SU-DHL-6 (cell line): ENCODE measurements around the gene NDNF.

Source experiments
- H2AFZ ChIP-seq: fragments of 200-600 bp; sonication (generic); 2 replicates; pipeline ENCODE4 v1.6.1; 2014; ENCODE audit warnings: low read depth, mild to moderate bottlenecking, moderate library complexity, mixed read lengths, antibody characterized with exemption, low read length; ENCODE audit not compliant: severe bottlenecking
- H3F3A ChIP-seq: fragments of 200-600 bp; shearing (Covaris generic); 2 replicates; pipeline ENCODE4 v1.6.0; 2016; ENCODE audit warnings: antibody characterized with exemption, mild to moderate bottlenecking; ENCODE audit not compliant: insufficient read depth
- H3K27ac ChIP-seq: fragments of 200-600 bp; sonication (generic); 2 replicates; pipeline ENCODE4 v1.5.1; 2016; ENCODE audit warnings: low read depth, mild to moderate bottlenecking, low read length, moderate library complexity, mixed read lengths
- H3K27me3 ChIP-seq: fragments of 200-600 bp; sonication (generic), shearing (Covaris generic); 2 replicates; pipeline ENCODE4 v1.6.0; 2014; ENCODE audit warnings: mild to moderate bottlenecking, low read length
- H3K36me3 ChIP-seq: fragments of 200-600 bp; sonication (generic); 2 replicates; pipeline ENCODE4 v1.6.1; 2014; ENCODE audit warnings: mild to moderate bottlenecking, low read length, mixed read lengths
- H3K4me2 ChIP-seq: fragments of 300-600, 200-600 bp; shearing (Covaris generic), sonication (generic); 2 replicates; pipeline ENCODE4 v1.6.0; 2014; ENCODE audit warnings: low read length, low read depth, mild to moderate bottlenecking; ENCODE audit not compliant: poor library complexity, severe bottlenecking
- H3K4me3 ChIP-seq: fragments of 200-600 bp; sonication (generic); 2 replicates; pipeline ENCODE4 v1.5.1; 2014; ENCODE audit warnings: antibody characterized with exemption, low read length, mild to moderate bottlenecking, mixed read lengths; ENCODE audit not compliant: insufficient read depth, poor library complexity, severe bottlenecking
- H3K79me2 ChIP-seq: fragments of 200-600 bp; sonication (generic); 2 replicates; pipeline ENCODE4 v1.6.1; 2014; ENCODE audit warnings: mild to moderate bottlenecking, low read length, moderate library complexity; ENCODE audit not compliant: insufficient read depth
- H3K9ac ChIP-seq: fragments of 200-600 bp; sonication (generic); 2 replicates; pipeline ENCODE4 v1.7.0; 2014; ENCODE audit warnings: mild to moderate bottlenecking, low read length
- H3K9me2 ChIP-seq: fragments of 200-600 bp; sonication (generic); replicated peaks from 2 replicates; pipeline ENCODE4 v1.6.1; 2014; ENCODE audit warnings: low read length; ENCODE audit not compliant: insufficient read depth
- H3K9me3 ChIP-seq: fragments of 200-600 bp; sonication (generic); 2 replicates; pipeline ENCODE4 v1.6.1; 2014; ENCODE audit warnings: low read length, mixed read lengths; ENCODE audit not compliant: insufficient read depth
- H4K20me1 ChIP-seq: fragments of 200-600 bp; sonication (generic); 2 replicates; pipeline ENCODE4 v1.6.1; 2014; ENCODE audit warnings: low read depth, mild to moderate bottlenecking, antibody characterized with exemption, low read length, moderate library complexity, mixed read lengths
- EZH2phosphoT487 ChIP-seq: fragments of 200-600 bp; sonication (generic), shearing (Covaris generic); conservative IDR thresholded peaks from 2 replicates; pipeline ENCODE4 v1.6.1; 2018; ENCODE audit warnings: mild to moderate bottlenecking, antibody characterized with exemption, low read length, moderate library complexity, mixed read lengths
- TF ChIP-seq, protein P1 (sequence below): fragments of 200-600 bp; sonication (generic); IDR thresholded peaks from one replicate; pipeline ENCODE4 v1.5.1; 2017; ENCODE audit warnings: antibody characterized with exemption, mild to moderate bottlenecking, low read length, moderate library complexity; ENCODE audit not compliant: insufficient read depth, poor library complexity, severe bottlenecking

The NDNF gene

GRCh38 chr4:121057466-121057922 is 14.8 kb downstream of the NDNF start:
- Histone ChIP-seq H3K9me2 (no peaks in the 10 kb centered on the region), H3K79me2 (no peaks in the 10 kb centered on the region), H3K27ac (no peak overlapping the region), H2AFZ (no peak overlapping the region), H3K36me3 (no peaks in the 10 kb centered on the region), H3K27me3 (no peaks in the 10 kb centered on the region), H4K20me1 (no peaks in the 10 kb centered on the region), H3K9ac (no peak overlapping the region), H3K4me3 (no peak overlapping the region), H3F3A (no peaks in the 10 kb centered on the region), H3K4me2 (no peak overlapping the region), H3K9me3 (no peaks in the 10 kb centered on the region)
- TF ChIP-seq, protein P1, sequence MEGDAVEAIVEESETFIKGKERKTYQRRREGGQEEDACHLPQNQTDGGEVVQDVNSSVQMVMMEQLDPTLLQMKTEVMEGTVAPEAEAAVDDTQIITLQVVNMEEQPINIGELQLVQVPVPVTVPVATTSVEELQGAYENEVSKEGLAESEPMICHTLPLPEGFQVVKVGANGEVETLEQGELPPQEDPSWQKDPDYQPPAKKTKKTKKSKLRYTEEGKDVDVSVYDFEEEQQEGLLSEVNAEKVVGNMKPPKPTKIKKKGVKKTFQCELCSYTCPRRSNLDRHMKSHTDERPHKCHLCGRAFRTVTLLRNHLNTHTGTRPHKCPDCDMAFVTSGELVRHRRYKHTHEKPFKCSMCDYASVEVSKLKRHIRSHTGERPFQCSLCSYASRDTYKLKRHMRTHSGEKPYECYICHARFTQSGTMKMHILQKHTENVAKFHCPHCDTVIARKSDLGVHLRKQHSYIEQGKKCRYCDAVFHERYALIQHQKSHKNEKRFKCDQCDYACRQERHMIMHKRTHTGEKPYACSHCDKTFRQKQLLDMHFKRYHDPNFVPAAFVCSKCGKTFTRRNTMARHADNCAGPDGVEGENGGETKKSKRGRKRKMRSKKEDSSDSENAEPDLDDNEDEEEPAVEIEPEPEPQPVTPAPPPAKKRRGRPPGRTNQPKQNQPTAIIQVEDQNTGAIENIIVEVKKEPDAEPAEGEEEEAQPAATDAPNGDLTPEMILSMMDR: no peak
- no peak for TF ChIP-seq EZH2phosphoT487

GRCh38 chr4:121056066-121056465 is 16.3 kb downstream of the NDNF start:
- H3K79me2 ChIP-seq: no peaks in the 10 kb centered on the region
- H3K4me2 ChIP-seq: no peak overlapping the region
- H4K20me1 ChIP-seq: no peaks in the 10 kb centered on the region
- H3K27me3 ChIP-seq: no peaks in the 10 kb centered on the region
- no peaks in the 10 kb centered on the region for H3F3A ChIP-seq
- no peaks in the 10 kb centered on the region for H3K9me2 ChIP-seq
- no peaks in the 10 kb centered on the region for H3K9me3 ChIP-seq
- no peak overlapping the region for H3K4me3 ChIP-seq
- TF ChIP-seq EZH2phosphoT487: no peak
- TF ChIP-seq, protein P1: no peak
- H3K9ac ChIP-seq: no peak overlapping the region
- H3K27ac ChIP-seq: no peak overlapping the region
- H2AFZ ChIP-seq: no peak overlapping the region
- H3K36me3 ChIP-seq: no peaks in the 10 kb centered on the region

- no peak for TF ChIP-seq EZH2phosphoT487
- TF ChIP-seq, protein P1: no peak
Measured at GRCh38 chr4:121054373-121054772, 18.0 kb downstream of the NDNF start.

More at GRCh38 chr4:121054373-121054772, 18.0 kb downstream of the NDNF start:
- H3F3A ChIP-seq: no peaks in the 10 kb centered on the region
- H3K4me3 ChIP-seq: no peak overlapping the region
- no peaks in the 10 kb centered on the region for H3K9me2 ChIP-seq
- no peaks in the 10 kb centered on the region for H3K9me3 ChIP-seq
- no peaks in the 10 kb centered on the region for H3K79me2 ChIP-seq
- H3K27me3 ChIP-seq: no peaks in the 10 kb centered on the region
- H4K20me1 ChIP-seq: no peaks in the 10 kb centered on the region
- no peaks in the 10 kb centered on the region for H3K36me3 ChIP-seq
- no peak overlapping the region for H3K9ac ChIP-seq
- H3K27ac ChIP-seq: no peak overlapping the region
- H3K4me2 ChIP-seq: no peak overlapping the region
- no peak overlapping the region for H2AFZ ChIP-seq
